Right lobe of liver (tissue), 6 donors: ENCODE results near the gene RTN4IP1. TPM values are rescaled to one million over a fixed set of nuclear protein-coding genes. Genes with fewer than 3 reads are reported as not detected.

Experiments used
- ATAC-seq, 4 donors: fragments of 200-7000 bp; cut with Tn5 transposase; one replicate each; pipeline ENCODE4 v1.9.1; 2020; ENCODE audit warnings: mild to moderate bottlenecking in 4 of 4, moderate library complexity in 4 of 4
- DNase-seq, 3 donors: peaks; one replicate each; pipeline ENCODE4 v3.0.0-alpha.2; 2020
- H3K27ac ChIP-seq, 3 donors: fragments of 200-600 bp; one replicate each; pipeline ENCODE4 v1.8.0; 2022
- H3K27me3 ChIP-seq, 2 donors: fragments of 200-600 bp; one replicate each; pipeline ENCODE4 v1.8.0; 2022
- H3K36me3 ChIP-seq, 4 donors: fragments of 200-600 bp; sonication (generic) in 1 of 4; one replicate each; pipeline versions ENCODE4 v1.5.1 to v1.8.0; 2017 to 2022; ENCODE audit warnings: control low read depth in 1 of 4
- H3K4me1 ChIP-seq, 4 donors: fragments of 200-600 bp; sonication (generic) in 1 of 4; one replicate each; pipeline versions ENCODE4 v1.5.1 to v1.8.0; 2017 to 2022; ENCODE audit warnings: control low read depth in 1 of 4
- H3K4me3 ChIP-seq, 3 donors: fragments of 200-600 bp; one replicate each; pipeline ENCODE4 v1.8.0; 2022
- H3K9me3 ChIP-seq, 4 donors: fragments of 200-600 bp; sonication (generic) in 1 of 4; one replicate each; pipeline versions ENCODE4 v1.5.1 to v1.8.0; 2017 to 2022; ENCODE audit warnings: control low read depth in 1 of 4
- POLR2A ChIP-seq: fragments of 450-650 bp; IDR thresholded peaks from one replicate; pipeline ENCODE4 v1.6.1; 2017; ENCODE audit warnings: antibody characterized with exemption, mild to moderate bottlenecking
- WGBS: methylation state at CpG from one replicate; pipeline ENCODE4 v1.1.6; 2018; ENCODE audit warnings: low coverage, low lambda C conversion rate; ENCODE audit not compliant: insufficient coverage; ENCODE audit errors: missing lambda C conversion rate; 5-methylcytosine and 5-hydroxymethylcytosine counted together
- intact Hi-C, 2 donors: fragments of 100-400 bp; cut with DNase I; formaldehyde crosslinking; loops; one replicate each; pipeline versions ENCODE4 v1.11.2 to v1.14.1; 2022
- total RNA-seq, 6 experiments: library from RNA; depleted of rRNA in 2 of 6; stranded (reverse); fragments of >200 nt in 2 of 6; fragmentation: NEBNext Ultra II Directional in 3 of 6; extraction: Animal tissue kit (Norgen Biotek cat#: 25700) in 3 of 6; gene quantifications; one replicate each; pipeline versions ENCODE4 v1.1.0 to v1.2.4, GENCODE V29; 2016 to 2023
- TF ChIP-seq, protein P1 (sequence below), 4 donors: fragments of 200-600 bp in 3 of 4; fragments of 450-650 bp in 1 of 4; IDR thresholded peaks; one replicate each; pipeline versions ENCODE4 v1.5.1 to v1.8.0; 2016 to 2022; ENCODE audit warnings: antibody characterized with exemption in 4 of 4, mild to moderate bottlenecking in 2 of 4
- donor health status: DM: no; HTN: yes; CAD: no.
- donor health status: DM: no; HTN: no; CAD: no.
- donor health status: DM: no; HTN: no; CAD: no.
- donor health status: DM: no; HTN: yes; CAD: no.
- donor health status: DM: no; HTN: yes; CAD: no.

RTN4IP1 gene
- total RNA-seq, 6 experiments from 2014 or later: 4.0 to 6.3 (median 4.9) TPM

DNA sequence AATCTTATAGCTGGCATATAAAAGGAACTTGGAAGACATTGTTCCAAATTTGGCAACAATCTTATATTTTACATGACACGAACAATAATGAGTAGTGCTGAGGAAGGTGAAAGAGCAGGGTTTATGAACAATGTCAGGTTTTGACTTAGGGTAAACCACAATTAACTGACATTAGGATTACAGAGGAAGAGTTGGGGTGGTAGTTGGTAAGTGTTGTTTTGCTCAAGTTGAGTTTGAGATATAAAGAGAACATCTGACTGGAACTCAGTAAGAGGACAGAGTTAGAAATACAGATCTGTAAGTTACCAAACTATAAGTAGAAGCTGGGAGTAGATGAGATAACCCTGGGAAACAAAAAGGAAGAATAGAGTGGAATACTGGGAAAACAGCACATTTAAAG is 15.1 kb downstream of the RTN4IP1 start:
- no peaks in the 10 kb centered on the region for H3K36me3 ChIP-seq
- no peaks in the 10 kb centered on the region for H3K27me3 ChIP-seq
- DNase-seq: no peak
- H3K4me1 ChIP-seq: no peaks in the 10 kb centered on the region
- no peak overlapping the region for H3K4me3 ChIP-seq
- no peaks in the 10 kb centered on the region for H3K9me3 ChIP-seq
- intact Hi-C loops: no loop called here
- 58% methylated on average over 1 of the region's 1 CpG for WGBS
- ATAC-seq: no peak
- no peak for TF ChIP-seq POLR2A
- TF ChIP-seq, protein P1, sequence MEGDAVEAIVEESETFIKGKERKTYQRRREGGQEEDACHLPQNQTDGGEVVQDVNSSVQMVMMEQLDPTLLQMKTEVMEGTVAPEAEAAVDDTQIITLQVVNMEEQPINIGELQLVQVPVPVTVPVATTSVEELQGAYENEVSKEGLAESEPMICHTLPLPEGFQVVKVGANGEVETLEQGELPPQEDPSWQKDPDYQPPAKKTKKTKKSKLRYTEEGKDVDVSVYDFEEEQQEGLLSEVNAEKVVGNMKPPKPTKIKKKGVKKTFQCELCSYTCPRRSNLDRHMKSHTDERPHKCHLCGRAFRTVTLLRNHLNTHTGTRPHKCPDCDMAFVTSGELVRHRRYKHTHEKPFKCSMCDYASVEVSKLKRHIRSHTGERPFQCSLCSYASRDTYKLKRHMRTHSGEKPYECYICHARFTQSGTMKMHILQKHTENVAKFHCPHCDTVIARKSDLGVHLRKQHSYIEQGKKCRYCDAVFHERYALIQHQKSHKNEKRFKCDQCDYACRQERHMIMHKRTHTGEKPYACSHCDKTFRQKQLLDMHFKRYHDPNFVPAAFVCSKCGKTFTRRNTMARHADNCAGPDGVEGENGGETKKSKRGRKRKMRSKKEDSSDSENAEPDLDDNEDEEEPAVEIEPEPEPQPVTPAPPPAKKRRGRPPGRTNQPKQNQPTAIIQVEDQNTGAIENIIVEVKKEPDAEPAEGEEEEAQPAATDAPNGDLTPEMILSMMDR (IDR thresholded peaks at IDR 0.05): no peak
- H3K27ac ChIP-seq: no peak overlapping the region

DNA sequence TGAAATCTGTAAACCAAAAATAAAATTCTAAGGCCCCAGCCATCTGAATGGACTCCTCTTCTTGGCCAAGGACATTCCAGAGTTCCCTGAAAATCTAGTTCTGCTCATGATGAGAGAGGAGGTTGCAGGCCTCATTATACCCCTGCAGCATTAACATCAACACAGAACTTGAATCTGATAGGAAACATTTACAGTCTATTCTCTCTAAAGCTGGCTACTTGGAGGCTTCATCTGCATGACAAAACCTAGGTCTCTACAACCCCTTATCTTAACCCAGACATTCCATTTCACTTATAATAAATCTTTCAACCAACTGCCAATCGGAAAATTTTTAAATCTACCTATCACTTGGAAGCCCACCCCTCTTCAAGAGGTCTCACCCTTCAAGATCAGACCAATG is 15.7 kb downstream of the RTN4IP1 start:
- Histone ChIP-seq H3K27ac (no peak overlapping the region), H3K4me1 (no peaks in the 10 kb centered on the region), H3K27me3 (no peaks in the 10 kb centered on the region), H3K4me3 (no peak overlapping the region), H3K9me3 (no peaks in the 10 kb centered on the region), H3K36me3 (no peaks in the 10 kb centered on the region)
- DNase-seq (no peak), ATAC-seq (no peak)
- TF ChIP-seq POLR2A: no peak
- TF ChIP-seq, protein P1 (IDR thresholded peaks at IDR 0.05): no peak
- WGBS: 89% methylated on average over 1 of the region's 1 CpG
- intact Hi-C loops: no loop called here

DNA sequence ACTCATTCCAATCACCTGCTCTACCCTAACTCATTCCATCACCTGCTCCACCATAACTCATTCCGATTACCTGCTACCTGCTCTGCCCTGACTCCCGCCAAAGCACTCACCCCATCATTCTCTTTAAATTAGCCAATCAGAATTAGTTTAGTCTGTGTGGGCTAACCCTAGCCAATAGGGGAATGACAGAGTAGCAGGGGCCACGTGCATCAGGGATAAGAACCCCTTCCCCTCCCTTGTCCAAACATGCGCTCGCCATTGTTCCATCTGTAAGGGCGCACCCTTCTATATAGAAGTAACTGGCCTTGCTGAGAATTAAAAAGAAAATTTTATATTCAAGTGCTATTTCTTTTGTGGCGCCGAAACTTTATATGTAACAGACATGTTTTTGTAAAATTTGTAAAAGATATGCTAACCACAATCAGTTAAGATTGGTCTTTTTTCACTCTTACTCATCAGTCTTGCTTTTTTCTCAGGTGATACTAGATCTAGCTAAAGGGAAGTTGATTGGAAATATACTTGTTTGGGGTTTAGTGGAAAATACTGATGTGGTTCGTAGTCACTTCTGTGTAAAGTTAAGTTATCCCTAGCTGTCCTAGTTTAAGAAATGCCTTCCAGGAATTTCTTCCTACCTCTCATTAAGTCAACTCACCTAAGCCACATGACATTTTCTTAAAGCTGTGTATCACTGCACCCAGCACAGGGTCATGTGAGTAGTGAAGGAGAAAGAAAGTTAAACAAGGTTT is 16.5 kb downstream of the RTN4IP1 start:
- Histone ChIP-seq H3K27me3 (no peaks in the 10 kb centered on the region), H3K4me3 (no peak overlapping the region), H3K4me1 (no peaks in the 10 kb centered on the region), H3K9me3 (no peaks in the 10 kb centered on the region), H3K27ac (no peak overlapping the region), H3K36me3 (no peaks in the 10 kb centered on the region)
- TF ChIP-seq, protein P1 (IDR thresholded peaks at IDR 0.05): no peak
- no peak for TF ChIP-seq POLR2A
- no peak for ATAC-seq
- DNase-seq: no peak
- 93% methylated on average over 9 of the region's 9 CpGs for WGBS
- intact Hi-C loops: no loop called here

DNA sequence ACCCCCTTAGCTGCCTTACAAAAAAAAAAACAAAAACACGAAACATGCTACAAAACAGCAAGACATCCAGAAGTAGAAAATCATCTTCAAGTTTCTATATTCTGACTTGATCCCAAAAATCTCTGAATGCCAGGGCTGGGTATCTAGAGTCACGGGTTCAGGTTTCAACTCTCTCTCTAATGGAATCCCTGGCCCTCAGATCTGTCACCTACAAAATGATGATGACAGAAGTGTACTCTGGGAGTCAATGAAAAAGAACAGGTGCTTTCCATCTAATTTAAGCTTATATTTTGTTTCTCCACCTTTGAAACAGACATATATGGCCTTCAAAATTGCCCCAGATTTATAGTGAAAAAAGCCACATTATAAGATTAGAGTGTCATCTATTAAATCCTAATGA is 18.3 kb downstream of the RTN4IP1 start:
- intact Hi-C loops: no loop called here
- TF ChIP-seq, protein P1 (IDR thresholded peaks at IDR 0.05): no peak
- no peak for TF ChIP-seq POLR2A
- no peak for ATAC-seq

More for the DNA sequence above, 18.3 kb downstream of the RTN4IP1 start:
- Histone ChIP-seq H3K4me1 (no peaks in the 10 kb centered on the region), H3K4me3 (no peak overlapping the region), H3K36me3 (no peaks in the 10 kb centered on the region), H3K27ac (no peak overlapping the region), H3K27me3 (no peaks in the 10 kb centered on the region), H3K9me3 (no peaks in the 10 kb centered on the region)
- WGBS: 94% methylated on average over 2 of the region's 2 CpGs
- no peak for DNase-seq
